NCI-H146 (cell line): ENCODE data around the gene ATE1.
"Not testable (repeated sequence)": the region's sequence is repeated elsewhere in the genome, so short reads cannot be mapped to it uniquely, and the experiment has no call there.

Experiments used
- DNase-seq: peaks from one replicate; lab custom pipeline; 2025; lab: John Stamatoyannopoulos, UW

The ATE1 gene

GRCh38 chr10:121831777-121832176 lies 96.1 kb downstream of the ATE1 start:
- peak; percentile 23 for DNase-seq

GRCh38 chr10:121831237-121831636 lies 96.6 kb downstream of the ATE1 start:
- DNase-seq: no peak

- no peak for DNase-seq
These were observed 97.7 kb downstream of the ATE1 start for GRCh38 chr10:121830101-121830500.

- no peak for DNase-seq
These were observed 99.8 kb downstream of the ATE1 start for GRCh38 chr10:121828045-121828444.

GRCh38 chr10:121826773-121827172 lies 101.1 kb downstream of the ATE1 start:
- not testable (repeated sequence) for DNase-seq

GRCh38 chr10:121823993-121824463 lies 103.8 kb downstream of the ATE1 start:
- peak; percentile 46 for DNase-seq

GRCh38 chr10:121822724-121823123 lies 105.1 kb downstream of the ATE1 start:
- DNase-seq: no peak

GRCh38 chr10:121822180-121822579 lies 105.7 kb downstream of the ATE1 start:
- no peak for DNase-seq

- DNase-seq: no peak
These were observed 108.8 kb downstream of the ATE1 start for GRCh38 chr10:121819049-121819448.

GRCh38 chr10:121818599-121818998 lies 109.2 kb downstream of the ATE1 start:
- DNase-seq: no peak

- no peak for DNase-seq
These were observed 111.6 kb downstream of the ATE1 start for GRCh38 chr10:121816197-121816596.

- DNase-seq: peak; percentile 31
These were observed 114.0 kb downstream of the ATE1 start for GRCh38 chr10:121813857-121814256.

GRCh38 chr10:121813211-121813815 lies 114.5 kb downstream of the ATE1 start:
- peak; percentile 71 for DNase-seq

GRCh38 chr10:121812031-121812430 lies 115.8 kb downstream of the ATE1 start:
- DNase-seq: peak; percentile 41

GRCh38 chr10:121811386-121811785 lies 116.4 kb downstream of the ATE1 start:
- DNase-seq: no peak

GRCh38 chr10:121808835-121809234 lies 119.0 kb downstream of the ATE1 start:
- no peak for DNase-seq

- DNase-seq: no peak
These were observed 123.4 kb downstream of the ATE1 start for GRCh38 chr10:121804460-121804859.

GRCh38 chr10:121803611-121804010 lies 124.2 kb downstream of the ATE1 start:
- no peak for DNase-seq

- DNase-seq: no peak
These were observed 127.0 kb downstream of the ATE1 start for GRCh38 chr10:121800831-121801230.

GRCh38 chr10:121800146-121800545 lies 127.7 kb downstream of the ATE1 start:
- DNase-seq: no peak

GRCh38 chr10:121797490-121797889 lies 130.3 kb downstream of the ATE1 start:
- no peak for DNase-seq

- DNase-seq: no peak
These were observed 131.5 kb downstream of the ATE1 start for GRCh38 chr10:121796342-121796741.

- no peak for DNase-seq
These were observed 135.6 kb downstream of the ATE1 start for GRCh38 chr10:121792198-121792597.

- no peak for DNase-seq
These were observed 136.1 kb downstream of the ATE1 start for GRCh38 chr10:121791761-121792160.
